HG02642 (cell line): ENCODE data around the gene TCAP.

ENCODE experiments used
- ATAC-seq: cut with Tn5 transposase; IDR thresholded peaks from one replicate; pipeline ENCODE4 v1.9.1; 2021; ENCODE audit warnings: mild to moderate bottlenecking; ENCODE audit not compliant: unreplicated experiment, poor library complexity

The TCAP gene

GRCh38 chr17:39665642-39666224 is 584 bp downstream of the TCAP start:
- ATAC-seq = no peak

GRCh38 chr17:39666231-39666600 is 1.1 kb downstream of the TCAP start:
- ATAC-seq = no peak

GRCh38 chr17:39666601-39667261 is 1.6 kb downstream of the TCAP start:
- no peak for ATAC-seq

GRCh38 chr17:39667262-39667944 is 2.3 kb downstream of the TCAP start:
- no peak for ATAC-seq

- peak; percentile 46 for ATAC-seq
These were observed 3.1 kb downstream of the TCAP start, which contains the start of gene PNMT for GRCh38 chr17:39667945-39668924. PNMT (plus strand) TSS chr17:39668453; CDS start chr17:39668476, 23 bp downstream.

DNA sequence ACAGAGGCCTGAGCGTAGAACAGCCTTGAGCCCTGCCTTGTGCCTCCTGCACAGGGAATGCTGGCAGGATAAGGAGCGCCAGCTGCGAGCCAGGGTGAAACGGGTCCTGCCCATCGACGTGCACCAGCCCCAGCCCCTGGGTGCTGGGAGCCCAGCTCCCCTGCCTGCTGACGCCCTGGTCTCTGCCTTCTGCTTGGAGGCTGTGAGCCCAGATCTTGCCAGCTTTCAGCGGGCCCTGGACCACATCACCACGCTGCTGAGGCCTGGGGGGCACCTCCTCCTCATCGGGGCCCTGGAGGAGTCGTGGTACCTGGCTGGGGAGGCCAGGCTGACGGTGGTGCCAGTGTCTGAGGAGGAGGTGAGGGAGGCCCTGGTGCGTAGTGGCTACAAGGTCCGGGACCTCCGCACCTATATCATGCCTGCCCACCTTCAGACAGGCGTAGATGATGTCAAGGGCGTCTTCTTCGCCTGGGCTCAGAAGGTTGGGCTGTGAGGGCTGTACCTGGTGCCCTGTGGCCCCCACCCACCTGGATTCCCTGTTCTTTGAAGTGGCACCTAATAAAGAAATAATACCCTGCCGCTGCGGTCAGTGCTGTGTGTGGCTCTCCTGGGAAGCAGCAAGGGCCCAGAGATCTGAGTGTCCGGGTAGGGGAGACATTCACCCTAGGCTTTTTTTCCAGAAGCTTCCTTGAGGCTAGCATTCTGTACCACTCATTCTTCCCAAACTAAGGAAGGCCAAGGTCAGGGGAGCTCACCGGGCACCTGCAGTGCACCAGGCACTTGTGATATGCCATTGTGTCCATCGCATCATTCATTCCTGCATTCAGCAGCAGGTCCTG is 5.0 kb downstream of the TCAP start:
- ATAC-seq = no peak

DNA sequence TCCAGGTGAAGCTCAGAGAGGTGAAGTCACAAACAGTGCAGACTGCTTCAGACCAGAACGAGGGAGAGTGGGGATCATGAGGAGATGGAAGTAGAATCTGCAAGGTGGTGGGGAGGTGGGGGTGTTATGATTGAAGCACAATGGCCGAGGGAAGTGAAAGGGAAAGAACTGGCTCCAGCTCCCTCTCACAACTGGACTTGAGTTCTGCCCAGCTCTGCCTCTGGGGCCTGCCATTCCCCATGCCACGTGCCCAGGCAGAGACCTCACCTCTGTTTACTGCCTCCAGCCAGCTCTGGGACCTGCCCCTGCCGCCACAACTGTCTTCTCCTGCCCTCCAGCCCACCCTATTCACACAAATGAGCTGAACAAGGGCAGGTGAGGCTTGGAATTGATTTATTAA is 5.6 kb downstream of the TCAP start:
- ATAC-seq = no peak

- no peak for ATAC-seq
These were observed 6.7 kb downstream of the TCAP start for GRCh38 chr17:39671651-39672521.

GRCh38 chr17:39672522-39673334 is 7.6 kb downstream of the TCAP start:
- ATAC-seq = no peak

- no peak for ATAC-seq
These were observed 8.4 kb downstream of the TCAP start for GRCh38 chr17:39673335-39674081.

DNA sequence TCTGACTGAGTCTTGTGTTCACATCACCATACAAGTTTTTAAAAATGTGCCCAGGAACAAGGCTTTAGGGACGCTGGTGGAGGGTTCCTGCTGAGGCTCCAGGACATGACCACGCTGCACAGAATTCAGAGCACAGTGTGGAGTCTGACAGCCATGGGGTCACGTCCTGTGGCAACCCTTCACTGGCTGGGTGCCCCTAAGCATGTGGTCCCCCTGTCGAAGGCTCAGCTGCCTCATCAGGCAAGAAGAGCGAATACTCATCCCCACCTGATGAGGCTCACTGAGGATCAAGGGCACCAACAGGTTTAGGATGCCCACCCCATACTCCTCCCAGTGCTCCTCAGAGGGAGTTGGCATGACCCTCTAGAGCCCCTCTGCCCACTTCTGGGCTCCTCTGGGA is 9.0 kb downstream of the TCAP start:
- no peak for ATAC-seq

GRCh38 chr17:39674702-39675389 is 9.7 kb downstream of the TCAP start:
- ATAC-seq = no peak

GRCh38 chr17:39675390-39676082 is 10.4 kb downstream of the TCAP start:
- no peak for ATAC-seq

- ATAC-seq = no peak
These were observed 11.2 kb downstream of the TCAP start for GRCh38 chr17:39676198-39676819.

GRCh38 chr17:39677072-39677471 is 11.9 kb downstream of the TCAP start:
- no peak for ATAC-seq
